Mesothelial cell of epicardium (in vitro differentiated cells): Measurements from ENCODE around the gene IGF2. TPM values are rescaled to one million over a fixed set of nuclear protein-coding genes. Genes with fewer than 3 reads are reported as not detected.

Experiments used
- DNase-seq, 2 experiments: peaks; one replicate each; pipeline ENCODE4 v3.0.0; 2021; ENCODE audit warnings: low spot score in 2 of 2; ENCODE audit not compliant: unreplicated experiment in 2 of 2
- H3K27ac Mint-ChIP-seq: 2 replicates; pipeline ENCODE4 v1.8.0; 2021; ENCODE audit warnings: mixed read lengths
- H3K27me3 Mint-ChIP-seq: 2 replicates; pipeline ENCODE4 v1.8.0; 2021; ENCODE audit warnings: low read depth, mixed read lengths
- H3K36me3 Mint-ChIP-seq: 2 replicates; pipeline ENCODE4 v1.8.0; 2021; ENCODE audit warnings: mixed read lengths
- H3K4me1 Mint-ChIP-seq: 2 replicates; pipeline ENCODE4 v1.8.0; 2021; ENCODE audit warnings: mixed read lengths
- H3K4me3 Mint-ChIP-seq: 2 replicates; pipeline ENCODE4 v1.8.0; 2021; ENCODE audit warnings: mild to moderate bottlenecking, moderate library complexity, mixed read lengths
- H3K9me3 Mint-ChIP-seq: 2 replicates; pipeline ENCODE4 v1.8.0; 2021; ENCODE audit warnings: mixed read lengths
- CTCF ChIP-seq: fragments of 200-600 bp; sonication (generic); IDR thresholded peaks from one replicate; pipeline ENCODE4 v1.5.0; 2021; ENCODE audit warnings: antibody characterized with exemption; ENCODE audit not compliant: unreplicated experiment
- total RNA-seq: library from RNA; stranded (reverse); gene quantifications from 3 replicates; pipeline ENCODE4 v1.2.1, GENCODE V29; 2021

Gene IGF2
- total RNA-seq, 1 donor from 2014 or later = 3,009 TPM

DNA sequence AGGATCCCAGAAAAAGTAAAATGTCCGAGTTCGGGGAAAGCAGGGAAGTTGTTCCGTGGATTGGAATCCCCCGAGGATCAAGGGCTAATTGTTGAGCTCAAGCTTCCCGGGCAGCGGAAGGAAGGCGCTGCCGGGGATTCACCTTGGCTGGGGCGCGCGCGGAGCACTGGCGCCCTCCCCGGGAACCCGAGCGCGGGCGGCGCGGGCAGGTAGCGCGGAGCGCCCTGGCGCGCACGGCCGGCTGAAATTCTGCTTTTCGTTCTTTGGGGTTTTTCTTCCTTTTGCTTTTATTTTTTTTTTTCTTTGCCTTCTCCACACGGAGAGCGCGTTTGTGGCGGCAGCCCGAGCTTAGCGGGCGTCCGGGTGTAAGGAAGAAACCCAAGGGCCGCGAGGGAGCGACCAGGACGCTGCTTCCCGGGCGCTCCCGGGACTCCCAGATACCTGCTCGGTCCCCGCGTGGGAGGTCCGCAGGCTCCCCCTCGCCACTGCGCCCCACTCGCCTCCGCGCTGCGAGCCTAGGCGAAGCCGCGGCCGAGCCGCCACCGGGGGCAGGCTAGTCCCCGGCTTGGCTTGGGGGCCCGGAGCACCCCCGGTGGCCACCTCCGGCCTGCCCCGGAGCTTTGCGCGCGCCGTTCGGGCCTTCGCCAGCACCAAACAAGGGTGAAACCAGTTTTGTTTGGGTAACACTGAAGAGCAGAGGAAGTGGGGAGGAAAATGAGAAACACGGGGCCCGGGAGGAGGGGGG lies 4.8 kb upstream of the IGF2 start:
- DNase-seq = no peak
- peak overlapping the region; percentile 73 for H3K27ac Mint-ChIP-seq
- peaks cover 6% of the 10 kb centered on the region for H3K36me3 Mint-ChIP-seq
- H3K27me3 Mint-ChIP-seq = peaks cover 82% of the 10 kb centered on the region
- TF ChIP-seq CTCF = no peak
- peak overlapping the region; percentile 73 for H3K4me3 Mint-ChIP-seq
- no peaks in the 10 kb centered on the region for H3K9me3 Mint-ChIP-seq
- H3K4me1 Mint-ChIP-seq = peaks cover 27% of the 10 kb centered on the region

DNA sequence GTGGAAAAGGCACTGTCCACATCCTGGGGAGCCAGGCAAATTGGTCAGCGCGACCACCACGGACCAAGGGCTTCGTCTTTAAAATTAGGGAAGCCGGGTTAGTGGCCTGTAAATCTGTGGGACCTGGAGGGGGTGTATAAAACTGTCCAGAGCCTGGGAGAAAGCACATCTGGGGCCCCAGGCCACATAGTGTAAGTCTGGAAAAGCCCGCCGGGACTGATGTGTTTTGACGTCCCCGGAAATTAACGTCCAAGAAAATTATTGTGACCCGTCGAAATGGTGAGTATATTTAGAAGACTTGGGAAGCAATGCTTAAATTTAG lies 4.2 kb upstream of the IGF2 start:
- no peaks in the 10 kb centered on the region for H3K9me3 Mint-ChIP-seq
- peaks cover 27% of the 10 kb centered on the region for H3K4me1 Mint-ChIP-seq
- H3K27me3 Mint-ChIP-seq = peaks cover 77% of the 10 kb centered on the region
- peaks cover 6% of the 10 kb centered on the region for H3K36me3 Mint-ChIP-seq
- peak overlapping the region; percentile 73 for H3K4me3 Mint-ChIP-seq
- TF ChIP-seq CTCF = no peak
- peak overlapping the region; percentile 73 for H3K27ac Mint-ChIP-seq
- DNase-seq = no peak

DNA sequence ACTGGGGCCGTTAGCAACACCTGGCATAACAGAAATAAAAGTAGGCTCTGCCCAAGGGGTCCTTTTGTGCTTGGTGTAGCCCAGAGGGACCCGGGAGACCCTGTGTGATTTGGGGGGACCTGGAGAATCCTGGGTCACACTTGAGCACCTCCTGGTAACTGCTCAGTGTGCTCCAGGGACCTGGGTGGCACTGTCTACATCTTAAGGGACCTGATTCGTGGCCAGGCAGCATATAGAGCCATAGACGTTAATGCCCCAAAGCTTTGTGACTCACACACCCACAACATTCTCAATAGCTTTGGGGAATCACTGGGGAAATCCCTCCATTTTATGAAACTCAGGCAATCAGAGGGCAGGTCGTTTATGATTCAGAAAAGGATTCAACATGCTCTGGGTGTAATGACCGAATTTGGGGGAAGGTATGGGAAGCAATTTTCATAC lies 3.6 kb upstream of the IGF2 start:
- TF ChIP-seq CTCF = no peak
- H3K4me1 Mint-ChIP-seq = peaks cover 27% of the 10 kb centered on the region
- H3K27ac Mint-ChIP-seq = peak overlapping the region; percentile 86
- H3K27me3 Mint-ChIP-seq = peaks cover 72% of the 10 kb centered on the region
- peak overlapping the region; percentile 73 for H3K4me3 Mint-ChIP-seq
- H3K9me3 Mint-ChIP-seq = no peaks in the 10 kb centered on the region
- H3K36me3 Mint-ChIP-seq = peaks cover 6% of the 10 kb centered on the region
- no peak for DNase-seq

DNA sequence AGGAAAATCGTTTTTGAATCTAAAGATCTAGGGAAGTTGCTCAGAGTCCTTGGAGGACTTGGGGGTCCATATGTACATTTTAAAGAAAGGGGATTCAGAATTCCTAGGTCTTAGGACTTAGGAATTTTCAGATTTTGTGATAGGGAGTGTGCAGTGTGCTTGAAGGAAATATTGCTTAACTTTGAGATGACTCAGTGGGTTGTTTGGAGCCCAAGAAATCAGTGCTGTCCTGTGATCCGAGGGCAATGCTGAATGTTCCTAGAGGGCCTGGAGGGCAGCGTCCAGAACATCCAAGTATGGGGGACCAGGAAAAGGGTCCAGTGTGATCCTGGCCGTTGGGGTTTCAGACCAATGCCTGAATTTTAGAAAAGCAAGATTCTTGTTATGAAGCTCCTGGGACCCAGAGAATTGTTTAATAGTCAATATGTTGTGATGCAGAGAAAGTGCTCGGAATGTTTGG lies 3.1 kb upstream of the IGF2 start:
- no peak for TF ChIP-seq CTCF
- peaks cover 6% of the 10 kb centered on the region for H3K36me3 Mint-ChIP-seq
- DNase-seq = no peak
- peaks cover 31% of the 10 kb centered on the region for H3K4me1 Mint-ChIP-seq
- H3K4me3 Mint-ChIP-seq = peak overlapping the region; percentile 73
- H3K9me3 Mint-ChIP-seq = no peaks in the 10 kb centered on the region
- peak overlapping the region; percentile 86 for H3K27ac Mint-ChIP-seq
- peaks cover 75% of the 10 kb centered on the region for H3K27me3 Mint-ChIP-seq

DNA sequence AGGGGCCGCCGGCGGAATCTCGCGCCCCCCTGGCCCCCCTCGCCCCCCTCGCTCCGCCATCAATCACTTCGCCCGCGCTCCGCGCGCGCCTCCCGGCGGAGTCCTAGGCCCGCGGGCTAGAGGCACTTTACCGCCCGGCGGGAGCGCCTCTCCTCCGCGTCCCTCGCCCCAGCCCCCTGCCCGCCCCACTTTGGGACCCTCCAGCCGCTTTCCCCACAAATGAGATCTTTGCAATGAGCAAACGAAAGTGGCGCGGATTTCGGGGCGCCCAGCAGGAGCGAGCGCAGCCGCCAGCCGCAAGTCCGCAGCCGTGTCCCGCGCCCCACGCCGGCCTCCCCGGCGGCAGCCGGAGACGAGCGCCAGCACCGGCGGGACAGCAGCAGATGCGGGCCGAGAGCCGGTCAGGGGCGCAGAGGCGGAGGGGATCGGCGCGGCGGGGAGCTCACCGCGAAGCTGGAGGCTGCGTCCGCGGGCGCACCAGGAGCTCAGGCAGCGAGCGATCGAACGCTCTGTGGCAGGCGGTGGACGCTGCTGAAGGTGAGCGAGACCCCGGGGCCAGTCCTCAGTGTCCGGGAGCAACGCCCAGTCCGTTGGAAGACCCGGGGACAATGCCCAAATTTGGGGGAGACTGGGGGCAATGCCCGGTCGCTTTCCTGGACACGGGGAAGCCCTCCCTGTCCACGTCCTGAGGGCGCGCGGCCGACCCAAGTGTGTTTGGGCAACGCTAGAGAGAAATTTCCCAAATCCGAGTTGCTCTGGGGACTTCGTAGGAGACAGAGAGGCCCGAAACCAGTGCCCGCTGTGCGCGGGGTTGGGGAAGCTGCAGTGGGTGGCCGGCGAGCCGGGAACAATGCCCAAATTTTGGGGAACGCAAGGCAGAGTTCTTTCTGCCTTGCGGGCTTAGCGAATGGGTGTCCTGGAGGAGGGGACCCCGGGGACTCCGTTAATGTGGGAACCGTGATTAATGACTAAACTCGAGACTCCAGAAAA lies 1.5 kb upstream of the IGF2 start:
- Mint-ChIP-seq H3K4me1 (peaks cover 33% of the 10 kb centered on the region), H3K4me3 (peak overlapping the region; percentile 87), H3K27me3 (peaks cover 73% of the 10 kb centered on the region), H3K9me3 (no peaks in the 10 kb centered on the region), H3K27ac (peak overlapping the region; percentile 90), H3K36me3 (no peaks in the 10 kb centered on the region)
- no peak for TF ChIP-seq CTCF
- peak in 1 of 2 experiments; percentile 66 for DNase-seq
